GM12878 (cell line): Measurements from ENCODE around the gene PRKAG2. TPM values are rescaled to one million over a fixed set of nuclear protein-coding genes. Genes with fewer than 3 reads are reported as not detected.

Experiments used
- ATAC-seq: fragments of 200-7000 bp; cut with Tn5 transposase; 3 replicates; pipeline ENCODE4 v1.9.1; 2020; ENCODE audit warnings: mild to moderate bottlenecking, moderate library complexity
- BruUV-seq: library from RNA; stranded (reverse); fragments of 400-500 nt; replicated peaks from 2 replicates; lab custom pipeline; 2021; lab: Mats Ljungman, UMichigan
- CTCF ChIA-PET: fragments of 300-600 bp; sonication (Branson Sonifier 250); formaldehyde crosslinking; extraction: SDS; loops from one replicate; lab custom pipeline; 2021; ENCODE audit warnings: inconsistent platforms; lab: Yijun Ruan, JAX
- POLR2A ChIA-PET: fragments of 350-600 bp; formaldehyde crosslinking; extraction: SDS; loops from one replicate; lab custom pipeline; 2021; ENCODE audit warnings: inconsistent platforms; lab: Charles Lee
- RAD21 ChIA-PET: fragments of 300-600 bp; sonication (Branson Sonifier 250); formaldehyde crosslinking; loops from one replicate; lab custom pipeline; 2023; ENCODE audit warnings: antibody characterized with exemption; ENCODE audit not compliant: unreplicated experiment; lab: Charles Lee
- SMC1A ChIA-PET: fragments of 300-600 bp; sonication (Branson Sonifier 250); formaldehyde crosslinking; loops from one replicate; lab custom pipeline; 2023; ENCODE audit not compliant: unreplicated experiment, uncharacterized antibody; lab: Charles Lee
- DNase-seq: peaks from one replicate; pipeline ENCODE4 v3.0.0-alpha.2; 2011; ENCODE audit warnings: low read depth, low spot score
- FAIRE-seq: peaks from 3 replicates; lab custom pipeline; 2011; peaks lifted over from hg19 to GRCh38; lab: Jason Lieb, UNC
- H2AFZ ChIP-seq: 2 replicates; pipeline ENCODE4 v1.6.0; 2011; ENCODE audit warnings: low read depth, low read length, control low read depth; ENCODE audit not compliant: control insufficient read depth
- H3K27ac ChIP-seq: 2 replicates; pipeline ENCODE4 v1.5.1; 2011; ENCODE audit warnings: control low read depth; ENCODE audit not compliant: control insufficient read depth, insufficient read depth
- H3K27me3 ChIP-seq, 2 experiments: replicated peaks in 1 of 2; 2 replicates each; pipeline versions ENCODE4 v1.6.0 to v1.6.1; 2011; ENCODE audit warnings: low read length in 1 of 2; ENCODE audit not compliant: control insufficient read depth in 2 of 2, insufficient read depth in 2 of 2
- H3K36me3 ChIP-seq, 2 experiments: 2 replicates each; pipeline ENCODE4 v1.5.1; 2011; ENCODE audit warnings: low read length in 1 of 2; ENCODE audit not compliant: control insufficient read depth in 2 of 2, insufficient read depth in 2 of 2
- H3K4me1 ChIP-seq: 2 replicates; pipeline ENCODE4 v1.6.1; 2011; ENCODE audit warnings: mild to moderate bottlenecking, low read length, moderate library complexity, mixed read lengths; ENCODE audit not compliant: control insufficient read depth, insufficient read depth
- H3K4me2 ChIP-seq: 2 replicates; pipeline ENCODE4 v1.6.0; 2011; ENCODE audit warnings: control low read depth; ENCODE audit not compliant: control insufficient read depth, insufficient read depth
- H3K4me3 ChIP-seq: fragments of 200-600 bp; sonication (generic); 2 replicates; pipeline ENCODE4 v1.5.1; 2016
- H3K79me2 ChIP-seq: 2 replicates; pipeline ENCODE4 v1.6.0; 2011; ENCODE audit warnings: low read length; ENCODE audit not compliant: control insufficient read depth, insufficient read depth
- H3K9ac ChIP-seq: 2 replicates; pipeline ENCODE4 v1.8.0; 2011; ENCODE audit warnings: low read length, control low read depth, mixed read lengths; ENCODE audit not compliant: control insufficient read depth, insufficient read depth
- H3K9me3 ChIP-seq: replicated peaks from 3 replicates; pipeline ENCODE4 v1.5.1; 2011; ENCODE audit warnings: mild to moderate bottlenecking, low read length; ENCODE audit not compliant: control insufficient read depth, insufficient read depth
- H4K20me1 ChIP-seq: 2 replicates; pipeline ENCODE4 v1.6.0; 2011; ENCODE audit not compliant: control insufficient read depth, insufficient read depth
- BACH1 ChIP-seq: fragments of 450-650 bp; IDR thresholded peaks from 2 replicates; pipeline ENCODE4 v1.6.1; 2017; ENCODE audit warnings: mild to moderate bottlenecking, borderline replicate concordance
- CBFB ChIP-seq: IDR thresholded peaks from 2 replicates; pipeline ENCODE4 v1.6.1; 2016; ENCODE audit warnings: antibody characterized with exemption, low read depth
- CEBPB ChIP-seq, 2 experiments: fragments of 150-350 bp in 1 of 2; IDR thresholded peaks; 2 replicates each; pipeline ENCODE4 v1.6.1; 2012 to 2014; ENCODE audit warnings: low read depth in 2 of 2, low read length in 2 of 2, borderline replicate concordance in 1 of 2, inconsistent platforms in 1 of 2
- CHD1 ChIP-seq: IDR thresholded peaks from 2 replicates; pipeline ENCODE4 v1.6.1; 2012; ENCODE audit warnings: low read depth, low read length, improper control_type of control experiment
- CHD2 ChIP-seq: IDR thresholded peaks from 2 replicates; pipeline ENCODE4 v1.6.1; 2011; ENCODE audit warnings: low read depth, low read length, improper control_type of control experiment, borderline replicate concordance
- ETV6 ChIP-seq, 2 experiments: fragments of 450-650 bp in 1 of 2; IDR thresholded peaks in 1 of 2; conservative IDR thresholded peaks in 1 of 2; 2 replicates each; pipeline ENCODE4 v1.6.1; 2014; ENCODE audit warnings: antibody characterized with exemption in 1 of 2, borderline replicate concordance in 1 of 2, low read depth in 1 of 2, mild to moderate bottlenecking in 1 of 2, moderate library complexity in 1 of 2
- EZH2 ChIP-seq: IDR thresholded peaks from 2 replicates; pipeline ENCODE4 v1.6.1; 2012; ENCODE audit warnings: low read depth, mild to moderate bottlenecking, control low read depth, inconsistent platforms, low read length, borderline replicate concordance; ENCODE audit not compliant: control insufficient read depth
- GABPA ChIP-seq: IDR thresholded peaks from 2 replicates; pipeline ENCODE4 v1.6.1; 2014; ENCODE audit warnings: antibody characterized with exemption, low read depth, mild to moderate bottlenecking, inconsistent platforms
- IKZF2 ChIP-seq, 2 experiments: fragments of 450-650 bp; IDR thresholded peaks; 2 replicates each; pipeline ENCODE4 v1.6.1; 2017; ENCODE audit warnings: mild to moderate bottlenecking in 2 of 2, moderate library complexity in 2 of 2
- IRF4 ChIP-seq: IDR thresholded peaks from 2 replicates; pipeline ENCODE4 v1.6.1; 2011; ENCODE audit warnings: low read depth, low read length
- NFIC ChIP-seq: IDR thresholded peaks from 2 replicates; pipeline ENCODE4 v1.6.1; 2012; ENCODE audit warnings: low read depth, mild to moderate bottlenecking, inconsistent platforms, low read length, moderate library complexity
- SIN3A ChIP-seq: IDR thresholded peaks from 2 replicates; pipeline ENCODE4 v1.6.1; 2012; ENCODE audit warnings: low read depth, low read length, improper control_type of control experiment
- SMAD1 ChIP-seq: fragments of 450-650 bp; IDR thresholded peaks from 2 replicates; pipeline ENCODE4 v1.6.1; 2018; ENCODE audit warnings: mild to moderate bottlenecking, low read depth; ENCODE audit not compliant: partially characterized antibody
- SP1 ChIP-seq: IDR thresholded peaks from one replicate; pipeline ENCODE4 v1.6.1; 2011; ENCODE audit warnings: low read depth, low read length
- SUZ12 ChIP-seq: fragments of 200-600 bp; sonication (generic); IDR thresholded peaks from one replicate; pipeline ENCODE4 v1.6.1; 2018; ENCODE audit warnings: antibody characterized with exemption, mild to moderate bottlenecking; ENCODE audit not compliant: unreplicated experiment
- TAF1 ChIP-seq: IDR thresholded peaks from 2 replicates; pipeline ENCODE4 v1.6.1; 2011; ENCODE audit warnings: mild to moderate bottlenecking, low read depth, low read length, borderline replicate concordance
- WGBS: methylation state at CpG from one replicate; pipeline ENCODE4 v1.1.6; 2016; ENCODE audit warnings: low lambda C conversion rate; ENCODE audit not compliant: insufficient replicate concordance, insufficient coverage; ENCODE audit errors: missing lambda C conversion rate; 5-methylcytosine and 5-hydroxymethylcytosine counted together
- in situ Hi-C: fragments of 300-500 bp; cut with MboI; formaldehyde crosslinking; loops from 9 replicates; pipeline ENCODE4 v1.14.3; 2018; ENCODE audit warnings: mixed read lengths
- intact Hi-C: fragments of 100-400 bp; cut with micrococcal nuclease; formaldehyde crosslinking; loops from one replicate; pipeline ENCODE4 v1.14.2; 2022; ENCODE audit not compliant: unreplicated experiment
- polyA plus RNA-seq, 11 experiments: library from polyadenylated mRNA; depleted of rRNA in 4 of 11; unstranded in 6 of 11; stranded (reverse) in 5 of 11; fragments of >200 nt; fragmentation: Nextera tagmentation in 4 of 11; fragmentation: Illumina TruSeq in 1 of 11; extraction: Ambion mirVana in 4 of 11; extraction: Trizol in 1 of 11; gene quantifications; 1 replicate in 1 of 11; 2 replicates in 10 of 11; pipeline versions ENCODE4 v1.2.1 to v1.2.3, GENCODE V29; 2011 to 2016; ENCODE audit warnings: inconsistent platforms in 2 of 11, missing spikeins in 2 of 11, low read depth in 1 of 11
- total RNA-seq, 4 experiments: library from RNA; depleted of rRNA in 3 of 4; stranded (reverse); fragments of >200 nt in 3 of 4; fragmentation: Illumina TruSeq in 1 of 4; extraction: Trizol in 1 of 4; gene quantifications; 2 replicates each; pipeline versions ENCODE4 v1.2.1 to v1.2.3, GENCODE V29; 2013 to 2021
- TF ChIP-seq, protein P1 (sequence below): IDR thresholded peaks from 2 replicates; pipeline ENCODE4 v1.6.1; 2011; ENCODE audit warnings: low read depth, low read length, improper control_type of control experiment, borderline replicate concordance
- TF ChIP-seq, protein P2 (sequence below): IDR thresholded peaks from 2 replicates; pipeline ENCODE4 v1.6.1; 2011; ENCODE audit warnings: borderline replicate concordance, low read depth, mild to moderate bottlenecking, moderate library complexity, low read length; ENCODE audit not compliant: insufficient read depth, poor library complexity, severe bottlenecking
- TF ChIP-seq, protein P3 (sequence below): IDR thresholded peaks from 2 replicates; pipeline ENCODE4 v1.6.1; 2011; ENCODE audit warnings: mild to moderate bottlenecking, low read depth, low read length, moderate library complexity; ENCODE audit not compliant: insufficient replicate concordance

The PRKAG2 gene
- total and polyA plus RNA-seq, 10 of the 15 experiments (the other 5 are each of a cell fraction or from before 2014, with no cell fraction given), result 3.4 to 8.9 (median 6.8) TPM

DNA sequence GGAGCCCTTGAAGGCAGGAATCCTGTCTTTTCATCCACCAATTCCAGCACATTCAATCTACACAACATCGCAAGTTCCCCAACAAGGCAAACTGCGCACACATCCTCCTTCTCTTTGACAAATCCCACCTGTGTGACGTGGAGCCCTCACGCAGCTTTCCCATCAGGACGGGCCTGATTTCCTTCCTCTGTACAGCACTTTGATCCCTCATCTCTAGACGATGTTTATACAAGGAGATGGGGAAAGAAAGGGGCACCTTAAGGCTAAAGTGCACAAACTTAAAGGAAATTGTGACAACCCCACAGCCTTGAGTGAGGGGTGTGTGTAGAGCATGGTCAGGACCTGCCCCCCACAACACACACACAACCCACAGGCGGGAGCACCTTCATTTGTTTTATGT lies 97.2 kb downstream of the PRKAG2 start:
- in situ Hi-C loops (no loop called here), intact Hi-C loops (loop anchor here (10.0 kb wide), 1 partner anchor 245 kb away; the partner anchor contains the start of gene GALNT11)
- Histone ChIP-seq H3K4me2 (no peak overlapping the region), H4K20me1 (no peaks in the 10 kb centered on the region), H3K27me3 (no peaks in the 10 kb centered on the region), H3K27ac (no peak overlapping the region), H3K9ac (no peak overlapping the region), H3K4me1 (no peaks in the 10 kb centered on the region), H2AFZ (no peak overlapping the region), H3K79me2 (no peaks in the 10 kb centered on the region), H3K36me3 (no peaks in the 10 kb centered on the region), H3K4me3 (no peak overlapping the region), H3K9me3 (no peaks in the 10 kb centered on the region)
- DNase-seq (no peak), FAIRE-seq (no peak), ATAC-seq (no peak)
- WGBS, result 74% methylated on average over 7 of the region's 7 CpGs
- no TSS peak for BruUV-seq
- ChIA-PET RAD21 (no interaction called here), CTCF (interaction anchor here (1.0 kb wide), 1 partner anchor 26 kb away, joined by 3 read pairs; no protein-coding TSS in a partner anchor), SMC1A (no interaction called here), POLR2A (no interaction called here)
- TF ChIP-seq GABPA (no peak), EZH2 (no peak), SUZ12 (no peak), NFIC (no peak), IRF4 (no peak), CHD1 (no peak), CHD2 (no peak), CBFB (no peak), BACH1 (no peak), ETV6 (conservative IDR thresholded peaks at IDR 0.05 in 1 of 2, IDR thresholded peaks at IDR 0.05 in 1 of 2; ENCODE audit: borderline replicate concordance in 1 of 2, low read depth in 1 of 2) (no peak), SP1 (no peak), TAF1 (no peak), SIN3A (no peak), IKZF2 (IDR thresholded peaks at IDR 0.05) (no peak), CEBPB (IDR thresholded peaks at IDR 0.05; ENCODE audit: borderline replicate concordance in 1 of 2, low read depth in 2 of 2, low read length in 2 of 2) (no peak), SMAD1 (no peak)
- TF ChIP-seq, protein P1, sequence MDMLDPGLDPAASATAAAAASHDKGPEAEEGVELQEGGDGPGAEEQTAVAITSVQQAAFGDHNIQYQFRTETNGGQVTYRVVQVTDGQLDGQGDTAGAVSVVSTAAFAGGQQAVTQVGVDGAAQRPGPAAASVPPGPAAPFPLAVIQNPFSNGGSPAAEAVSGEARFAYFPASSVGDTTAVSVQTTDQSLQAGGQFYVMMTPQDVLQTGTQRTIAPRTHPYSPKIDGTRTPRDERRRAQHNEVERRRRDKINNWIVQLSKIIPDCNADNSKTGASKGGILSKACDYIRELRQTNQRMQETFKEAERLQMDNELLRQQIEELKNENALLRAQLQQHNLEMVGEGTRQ, result no peak
- TF ChIP-seq, protein P2, sequence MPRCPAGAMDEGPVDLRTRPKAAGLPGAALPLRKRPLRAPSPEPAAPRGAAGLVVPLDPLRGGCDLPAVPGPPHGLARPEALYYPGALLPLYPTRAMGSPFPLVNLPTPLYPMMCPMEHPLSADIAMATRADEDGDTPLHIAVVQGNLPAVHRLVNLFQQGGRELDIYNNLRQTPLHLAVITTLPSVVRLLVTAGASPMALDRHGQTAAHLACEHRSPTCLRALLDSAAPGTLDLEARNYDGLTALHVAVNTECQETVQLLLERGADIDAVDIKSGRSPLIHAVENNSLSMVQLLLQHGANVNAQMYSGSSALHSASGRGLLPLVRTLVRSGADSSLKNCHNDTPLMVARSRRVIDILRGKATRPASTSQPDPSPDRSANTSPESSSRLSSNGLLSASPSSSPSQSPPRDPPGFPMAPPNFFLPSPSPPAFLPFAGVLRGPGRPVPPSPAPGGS, result no peak
- TF ChIP-seq, protein P3, sequence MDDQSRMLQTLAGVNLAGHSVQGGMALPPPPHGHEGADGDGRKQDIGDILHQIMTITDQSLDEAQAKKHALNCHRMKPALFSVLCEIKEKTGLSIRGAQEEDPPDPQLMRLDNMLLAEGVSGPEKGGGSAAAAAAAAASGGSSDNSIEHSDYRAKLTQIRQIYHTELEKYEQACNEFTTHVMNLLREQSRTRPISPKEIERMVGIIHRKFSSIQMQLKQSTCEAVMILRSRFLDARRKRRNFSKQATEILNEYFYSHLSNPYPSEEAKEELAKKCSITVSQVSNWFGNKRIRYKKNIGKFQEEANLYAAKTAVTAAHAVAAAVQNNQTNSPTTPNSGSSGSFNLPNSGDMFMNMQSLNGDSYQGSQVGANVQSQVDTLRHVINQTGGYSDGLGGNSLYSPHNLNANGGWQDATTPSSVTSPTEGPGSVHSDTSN, result no peak
